Retinal pigment epithelial cell (primary cell): ENCODE measurements around the gene PNMA6E.

Source experiments
- DNase-seq: peaks from one replicate; pipeline ENCODE4 v3.0.0-alpha.2; 2010; ENCODE audit warnings: low read depth
- H3K4me3 ChIP-seq: 2 replicates; pipeline ENCODE4 v1.5.1; 2011; ENCODE audit warnings: mild to moderate bottlenecking, low read length, control low read depth, moderate library complexity
- CTCF ChIP-seq: conservative IDR thresholded peaks from 2 replicates; pipeline ENCODE4 v1.5.1; 2011; ENCODE audit warnings: low read depth, low read length, control low read depth, inconsistent platforms

The PNMA6E gene

GRCh38 chrX:153411988-153412574, 10.9 kb upstream of the PNMA6E start:
- no peak for DNase-seq

GRCh38 chrX:153411255-153411987, 10.3 kb upstream of the PNMA6E start, which contains the start of gene ZFP92:
ZFP92 (plus strand) TSS chrX:153411472; CDS start chrX:153418323, 6,851 bp downstream.
- peak within 1 kb of the TSS; percentile 41 for H3K4me3 ChIP-seq
- no peak for TF ChIP-seq CTCF
- no peak for DNase-seq

More at GRCh38 chrX:153411988-153412574, 10.9 kb upstream of the PNMA6E start:
- peak overlapping the region; percentile 41 for H3K4me3 ChIP-seq
- no peak for TF ChIP-seq CTCF

GRCh38 chrX:153410888-153411254, 9.7 kb upstream of the PNMA6E start:
- peak overlapping the region; percentile 32 for H3K4me3 ChIP-seq
- DNase-seq: no peak

GRCh38 chrX:153410373-153410772, 9.2 kb upstream of the PNMA6E start:
- DNase-seq: no peak
- no peak overlapping the region for H3K4me3 ChIP-seq
- TF ChIP-seq CTCF: no peak

More at GRCh38 chrX:153410888-153411254, 9.7 kb upstream of the PNMA6E start:
- TF ChIP-seq CTCF: no peak

- no peak overlapping the region for H3K4me3 ChIP-seq
- TF ChIP-seq CTCF: no peak
- no peak for DNase-seq
These were observed 8.4 kb upstream of the PNMA6E start for GRCh38 chrX:153409414-153410101.

GRCh38 chrX:153408871-153409351, 7.8 kb upstream of the PNMA6E start:
- no peak overlapping the region for H3K4me3 ChIP-seq
- TF ChIP-seq CTCF: no peak
- no peak for DNase-seq
